GM21529 (cell line): ENCODE results near the gene TMEM204.

ENCODE experiments used
- ATAC-seq: cut with Tn5 transposase; IDR thresholded peaks from one replicate; pipeline ENCODE4 v1.9.1; 2021; ENCODE audit not compliant: unreplicated experiment

Gene TMEM204

GRCh38 chr16:1519831-1520230 is 13.6 kb upstream of the TMEM204 start:
- ATAC-seq: no peak

GRCh38 chr16:1520461-1520860 is 13.0 kb upstream of the TMEM204 start:
- no peak for ATAC-seq

- no peak for ATAC-seq
Measured at GRCh38 chr16:1523581-1524245, 9.8 kb upstream of the TMEM204 start.

GRCh38 chr16:1524366-1524765 is 9.1 kb upstream of the TMEM204 start:
- no peak for ATAC-seq

GRCh38 chr16:1525871-1526607 is 7.4 kb upstream of the TMEM204 start:
- ATAC-seq: no peak

- no peak for ATAC-seq
Measured at GRCh38 chr16:1526608-1527555, 6.6 kb upstream of the TMEM204 start.

GRCh38 chr16:1527836-1528811 is 5.3 kb upstream of the TMEM204 start:
- no peak for ATAC-seq

- ATAC-seq: no peak
Measured at GRCh38 chr16:1528921-1529537, 4.4 kb upstream of the TMEM204 start.

- ATAC-seq: no peak
Measured at GRCh38 chr16:1530349-1530882, 3.0 kb upstream of the TMEM204 start.

GRCh38 chr16:1530883-1531637 is 2.4 kb upstream of the TMEM204 start:
- no peak for ATAC-seq

GRCh38 chr16:1531638-1531910 is 1.9 kb upstream of the TMEM204 start:
- ATAC-seq: no peak

- no peak for ATAC-seq
Measured at GRCh38 chr16:1532081-1532760, 1.2 kb upstream of the TMEM204 start.

GRCh38 chr16:1532771-1533170 is 695 bp upstream of the TMEM204 start:
- ATAC-seq: no peak

GRCh38 chr16:1534021-1535020 is 855 bp downstream of the TMEM204 start:
- ATAC-seq: no peak

- no peak for ATAC-seq
Measured at GRCh38 chr16:1535391-1536291, 2.2 kb downstream of the TMEM204 start.

- ATAC-seq: no peak
Measured at GRCh38 chr16:1536601-1537000, 3.1 kb downstream of the TMEM204 start.
